H9 (cell line): Measurements from ENCODE around the gene IQSEC1. TPM values are rescaled to one million over a fixed set of nuclear protein-coding genes. Genes with fewer than 3 reads are reported as not detected.

ENCODE experiments used
- DNase-seq: peaks from one replicate; pipeline ENCODE4 v3.0.0-alpha.2; 2017
- H2AFZ ChIP-seq: one replicate; pipeline ENCODE4 v1.6.1; 2013; ENCODE audit warnings: mild to moderate bottlenecking, low read length, control low read depth, moderate library complexity
- H2AK5ac ChIP-seq: 2 replicates; pipeline ENCODE4 v1.6.1; 2013; ENCODE audit warnings: low read length, control low read depth, mixed read lengths; ENCODE audit not compliant: insufficient read length
- H2BK120ac ChIP-seq: one replicate; pipeline ENCODE4 v1.6.1; 2013; ENCODE audit warnings: low read depth, mild to moderate bottlenecking, low read length, control low read depth, inconsistent platforms; ENCODE audit not compliant: poor library complexity, severe bottlenecking
- H2BK12ac ChIP-seq: 2 replicates; pipeline ENCODE4 v1.6.1; 2013; ENCODE audit warnings: low read length, control low read depth, mixed read lengths, low read depth; ENCODE audit not compliant: insufficient read length
- H2BK15ac ChIP-seq: 2 replicates; pipeline ENCODE4 v1.6.1; 2013; ENCODE audit warnings: low read depth, low read length, control low read depth
- H2BK20ac ChIP-seq: one replicate; pipeline ENCODE4 v1.6.1; 2013; ENCODE audit warnings: low read depth, mild to moderate bottlenecking, low read length, control low read depth, inconsistent platforms; ENCODE audit not compliant: poor library complexity, severe bottlenecking
- H2BK5ac ChIP-seq: 2 replicates; pipeline ENCODE4 v1.6.1; 2013; ENCODE audit warnings: low read length, control low read depth, mixed read lengths; ENCODE audit not compliant: insufficient read length
- H3K14ac ChIP-seq: 2 replicates; pipeline ENCODE4 v1.6.1; 2013; ENCODE audit warnings: low read length, control low read depth; ENCODE audit not compliant: insufficient read depth
- H3K18ac ChIP-seq: 2 replicates; pipeline ENCODE4 v1.6.1; 2013; ENCODE audit warnings: low read depth, mild to moderate bottlenecking, mixed read lengths, low read length, control low read depth; ENCODE audit not compliant: insufficient read length
- H3K23ac ChIP-seq: 2 replicates; pipeline ENCODE4 v1.6.1; 2013; ENCODE audit warnings: low read length, control low read depth, mixed read lengths, low read depth; ENCODE audit not compliant: insufficient read length
- H3K23me2 ChIP-seq: 2 replicates; pipeline ENCODE4 v1.6.1; 2013; ENCODE audit warnings: low read depth, mild to moderate bottlenecking, mixed read lengths, low read length, control low read depth; ENCODE audit not compliant: insufficient read length, poor library complexity, severe bottlenecking
- H3K27ac ChIP-seq: 2 replicates; pipeline ENCODE4 v1.5.1; 2013; ENCODE audit warnings: low read length, control low read depth, mixed read lengths, low read depth; ENCODE audit not compliant: insufficient read length
- H3K27me3 ChIP-seq: 2 replicates; pipeline ENCODE4 v1.6.1; 2013; ENCODE audit warnings: low read length, control low read depth, inconsistent platforms; ENCODE audit not compliant: insufficient read depth
- H3K4ac ChIP-seq: 2 replicates; pipeline ENCODE4 v1.6.1; 2013; ENCODE audit warnings: low read depth, mild to moderate bottlenecking, control low read depth, inconsistent platforms, low read length, moderate library complexity
- H3K4me1 ChIP-seq: 2 replicates; pipeline ENCODE4 v1.6.1; 2013; ENCODE audit warnings: low read length, control low read depth, inconsistent platforms; ENCODE audit not compliant: insufficient read depth
- H3K4me2 ChIP-seq: 2 replicates; pipeline ENCODE4 v1.6.1; 2013; ENCODE audit warnings: low read length, control low read depth, mixed read lengths; ENCODE audit not compliant: insufficient read length, insufficient read depth
- H3K56ac ChIP-seq: 2 replicates; pipeline ENCODE4 v1.6.1; 2013; ENCODE audit warnings: low read depth, mild to moderate bottlenecking, mixed read lengths, low read length, control low read depth; ENCODE audit not compliant: insufficient read length
- H3K79me1 ChIP-seq: 2 replicates; pipeline ENCODE4 v1.6.1; 2013; ENCODE audit warnings: low read depth, mild to moderate bottlenecking, moderate library complexity, low read length, control low read depth, inconsistent platforms; ENCODE audit not compliant: insufficient read depth, poor library complexity, severe bottlenecking
- H3K79me2 ChIP-seq: 2 replicates; pipeline ENCODE4 v1.6.1; 2013; ENCODE audit warnings: low read length, control low read depth, inconsistent platforms; ENCODE audit not compliant: insufficient read depth
- H3K9ac ChIP-seq: 2 replicates; pipeline ENCODE4 v1.6.1; 2013; ENCODE audit warnings: low read length, control low read depth, mixed read lengths; ENCODE audit not compliant: insufficient read length; ENCODE audit errors: extremely low read depth
- H3K9me3 ChIP-seq: one replicate; pipeline ENCODE4 v1.6.1; 2013; ENCODE audit warnings: low read depth, low read length, inconsistent platforms; ENCODE audit not compliant: control insufficient read depth
- H3T11ph ChIP-seq: one replicate; pipeline ENCODE4 v1.6.1; 2013; ENCODE audit warnings: mild to moderate bottlenecking, low read length, control low read depth, inconsistent platforms
- H4K20me1 ChIP-seq: one replicate; pipeline ENCODE4 v1.6.1; 2013; ENCODE audit not compliant: control insufficient read depth, insufficient read length, insufficient read depth
- H4K5ac ChIP-seq: 2 replicates; pipeline ENCODE4 v1.6.1; 2013; ENCODE audit warnings: low read depth, mild to moderate bottlenecking, mixed read lengths, low read length, control low read depth; ENCODE audit not compliant: insufficient read length
- H4K8ac ChIP-seq: replicated peaks from 2 replicates; pipeline ENCODE4 v1.6.1; 2013; ENCODE audit warnings: low read length, control low read depth, mixed read lengths, low read depth; ENCODE audit not compliant: insufficient read length
- H4K91ac ChIP-seq: 2 replicates; pipeline ENCODE4 v1.6.1; 2013; ENCODE audit warnings: low read depth, mild to moderate bottlenecking, moderate library complexity, mixed read lengths, low read length, control low read depth; ENCODE audit not compliant: insufficient read length
- H3K27ac Mint-ChIP-seq, 3 experiments: 2 replicates in 2 of 3; 3 replicates in 1 of 3; pipeline ENCODE4 v1.8.0; 2020 to 2021; ENCODE audit warnings: mixed read lengths in 3 of 3, mild to moderate bottlenecking in 1 of 3, moderate library complexity in 1 of 3
- H3K27me3 Mint-ChIP-seq: 2 replicates; pipeline ENCODE4 v1.8.0; 2021; ENCODE audit warnings: low read depth, mild to moderate bottlenecking, moderate library complexity, mixed read lengths
- H3K36me3 Mint-ChIP-seq, 3 experiments: 2 replicates in 2 of 3; 3 replicates in 1 of 3; pipeline ENCODE4 v1.8.0; 2020 to 2021; ENCODE audit warnings: low read depth in 3 of 3, mixed read lengths in 3 of 3; ENCODE audit not compliant: insufficient read depth in 1 of 3
- H3K4me1 Mint-ChIP-seq, 2 experiments: 2 replicates each; pipeline ENCODE4 v1.8.0; 2020; ENCODE audit warnings: mixed read lengths in 2 of 2
- H3K4me3 Mint-ChIP-seq, 2 experiments: 2 replicates in 1 of 2; 3 replicates in 1 of 2; pipeline ENCODE4 v1.8.0; 2020 to 2021; ENCODE audit warnings: mild to moderate bottlenecking in 2 of 2, mixed read lengths in 2 of 2, moderate library complexity in 1 of 2
- H3K9me3 Mint-ChIP-seq, 2 experiments: 2 replicates in 1 of 2; 3 replicates in 1 of 2; pipeline ENCODE4 v1.8.0; 2020; ENCODE audit warnings: mild to moderate bottlenecking in 2 of 2, mixed read lengths in 2 of 2, moderate library complexity in 1 of 2
- CTCF ChIP-seq: fragments of 200-600 bp; sonication (generic); conservative IDR thresholded peaks from 3 replicates; pipeline ENCODE4 v1.8.0; 2021; ENCODE audit warnings: antibody characterized with exemption, mild to moderate bottlenecking
- WGBS: extraction: QIAGEN DNeasy Blood & Tissue Kit; methylation state at CpG from one replicate; pipeline ENCODE4 v1.1.7; 2013; ENCODE audit warnings: missing lambda C conversion rate, low lambda C conversion rate, mixed read lengths; ENCODE audit not compliant: insufficient read length; ENCODE audit errors: extremely low coverage; 5-methylcytosine and 5-hydroxymethylcytosine counted together
- total RNA-seq: library from RNA; stranded (reverse); gene quantifications from 2 replicates; pipeline ENCODE4 v1.2.1, GENCODE V29; 2021

IQSEC1 gene
- total RNA-seq, 1 experiment from 2014 or later, result 19.1 TPM

- no peaks in the 10 kb centered on the region for H3K9me3 ChIP-seq
- no peak overlapping the region for H2AK5ac ChIP-seq
- Mint-ChIP-seq H3K9me3 (no peaks in the 10 kb centered on the region), H3K4me1 (peaks cover 15 to 29% of the 10 kb centered on the region in 2 experiments), H3K27me3 (no peaks in the 10 kb centered on the region; the same call in 1 of the 2 replicates), H3K36me3 (peaks cover 0 to 2% (median 0%) of the 10 kb centered on the region in 3 experiments; a peak in 1 of 7 replicates), H3K27ac (no peak overlapping the region), H3K4me3 (no peak overlapping the region)
- peaks cover 3% of the 10 kb centered on the region for H3K79me1 ChIP-seq
- no peak overlapping the region for H3K23ac ChIP-seq
- no peak overlapping the region for H3K56ac ChIP-seq
- no peaks in the 10 kb centered on the region for H3K27me3 ChIP-seq
- H3K79me2 ChIP-seq, result no peaks in the 10 kb centered on the region
- no peak overlapping the region for H4K5ac ChIP-seq
- H3K4ac ChIP-seq, result no peak overlapping the region
- no peak overlapping the region for H2AFZ ChIP-seq
- no peak overlapping the region for H3T11ph ChIP-seq
- no peak overlapping the region for H2BK120ac ChIP-seq
- H4K20me1 ChIP-seq, result no peaks in the 10 kb centered on the region
- no peaks in the 10 kb centered on the region for H3K23me2 ChIP-seq
- no peak for TF ChIP-seq CTCF
- H3K4me1 ChIP-seq, result peaks cover 4% of the 10 kb centered on the region; the same call in 1 of the 2 replicates
- DNase-seq, result no peak
- no peak overlapping the region for H3K14ac ChIP-seq
- H2BK20ac ChIP-seq, result no peak overlapping the region
- no peak overlapping the region for H2BK15ac ChIP-seq
- no peak overlapping the region for H3K18ac ChIP-seq
- no peak overlapping the region for H3K27ac ChIP-seq
- H3K4me2 ChIP-seq, result no peak overlapping the region
- no peak overlapping the region for H4K8ac ChIP-seq
- WGBS, result no CpG with 5 or more reads among the region's 5 CpGs
- H2BK12ac ChIP-seq, result no peak overlapping the region
- no peak overlapping the region for H3K9ac ChIP-seq
- H4K91ac ChIP-seq, result no peak overlapping the region
- no peak overlapping the region for H2BK5ac ChIP-seq
Measured at GRCh38 chr3:12956316-12956660, 116.9 kb downstream of the IQSEC1 start.
